Raji (cell line): ENCODE results near the gene RGS17.
A peak's percentile ranks its signal among the peaks of the same experiment; 100 is the strongest.

Source experiments
- POLR2A ChIP-seq: IDR thresholded peaks from 2 replicates; pipeline ENCODE4 v1.6.1; 2011; ENCODE audit warnings: low read depth, low read length, control low read depth; ENCODE audit not compliant: insufficient read depth

Gene RGS17

GRCh38 chr6:152993847-152994246 is 137.2 kb downstream of the RGS17 start:
- no peak for TF ChIP-seq POLR2A

DNA sequence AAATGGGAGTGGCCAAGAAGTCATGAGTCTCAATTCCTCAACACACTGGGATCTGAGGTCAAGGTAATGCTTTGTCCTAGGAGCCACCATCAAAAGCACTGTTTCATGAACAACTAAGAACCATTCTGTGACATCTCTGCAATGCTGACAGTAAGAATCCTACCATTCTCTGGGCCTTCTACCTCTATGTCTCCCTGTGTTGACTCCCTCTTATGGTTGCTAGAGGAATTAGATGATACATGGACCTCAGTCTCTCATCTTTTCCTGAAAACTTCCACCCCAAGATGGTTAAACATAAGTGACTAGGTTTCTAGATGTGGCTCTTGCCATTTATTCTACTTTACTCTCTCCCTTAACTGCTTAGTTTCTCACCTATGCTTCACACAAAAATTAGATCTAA is 137.7 kb downstream of the RGS17 start:
- no peak for TF ChIP-seq POLR2A

DNA sequence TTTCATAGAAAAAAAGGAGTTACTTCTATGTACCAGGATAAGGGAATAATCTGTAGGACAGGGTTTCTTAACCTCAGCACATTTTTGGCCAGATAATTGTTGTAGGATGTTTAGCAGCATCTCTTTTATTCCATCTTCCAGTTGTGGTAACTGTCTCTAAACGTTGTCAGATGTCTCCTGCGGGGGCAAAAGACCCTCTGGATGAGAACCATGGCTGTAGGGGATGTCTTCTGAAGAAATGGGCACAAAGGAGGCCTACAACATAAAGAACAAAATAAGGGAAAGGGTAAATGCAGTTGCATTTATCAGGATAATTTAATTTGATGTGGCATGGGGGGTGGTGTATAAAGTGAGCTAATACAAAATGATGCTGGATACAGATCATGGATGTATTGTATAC is 144.1 kb downstream of the RGS17 start:
- no peak for TF ChIP-seq POLR2A

- TF ChIP-seq POLR2A: no peak
These were observed 146.6 kb downstream of the RGS17 start for GRCh38 chr6:152984513-152984872.

DNA sequence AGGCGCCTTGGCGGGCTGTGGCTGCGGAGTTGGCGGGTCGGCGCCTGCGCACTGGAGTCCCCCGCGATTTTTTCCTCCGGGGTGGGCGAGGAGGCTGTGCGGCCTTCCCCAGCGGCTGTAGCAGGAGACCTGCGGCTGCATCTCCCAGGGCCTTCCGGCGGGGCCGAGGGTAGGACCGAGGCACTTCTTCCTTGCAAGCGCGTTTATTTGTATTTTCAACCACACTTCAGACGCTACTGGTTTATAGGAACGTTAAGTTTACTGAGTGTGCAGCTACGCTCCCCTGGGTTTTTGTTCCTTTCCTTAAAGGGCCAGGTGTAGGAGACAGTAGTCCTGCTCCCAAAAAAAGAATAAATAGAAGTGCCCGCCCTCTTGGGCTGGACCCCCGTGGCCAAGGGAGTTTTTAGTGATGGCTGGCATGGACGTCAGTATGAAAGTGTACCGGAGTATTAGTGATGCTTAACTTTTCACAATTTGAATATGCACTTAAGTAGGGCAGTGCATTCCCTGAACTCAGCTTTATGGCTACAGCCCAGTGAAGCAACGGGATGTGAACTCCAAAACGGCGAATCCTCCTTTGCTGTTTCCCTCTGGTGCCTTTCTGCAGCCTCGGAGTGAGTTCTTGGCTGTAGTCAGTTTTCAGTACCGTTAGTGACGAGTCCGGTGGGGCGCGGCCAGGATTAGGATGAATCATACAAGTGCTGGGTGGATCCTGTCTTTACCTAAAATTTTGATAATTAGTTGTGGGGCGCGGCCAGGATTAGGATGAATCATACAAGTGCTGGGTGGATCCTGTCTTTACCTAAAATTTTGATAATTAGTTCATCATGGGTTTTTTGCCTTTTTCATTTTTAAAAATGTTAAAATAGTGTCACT is 147.2 kb downstream of the RGS17 start:
- TF ChIP-seq POLR2A: peak; percentile 86

GRCh38 chr6:152982904-152983636 is 148.0 kb downstream of the RGS17 start, which contains the start of gene FBXO5:
TSS of gene FBXO5 (minus strand) at chr6:152983041. CDS start at chr6:152982959, 82 bp downstream.
- TF ChIP-seq POLR2A: peak; percentile 80

DNA sequence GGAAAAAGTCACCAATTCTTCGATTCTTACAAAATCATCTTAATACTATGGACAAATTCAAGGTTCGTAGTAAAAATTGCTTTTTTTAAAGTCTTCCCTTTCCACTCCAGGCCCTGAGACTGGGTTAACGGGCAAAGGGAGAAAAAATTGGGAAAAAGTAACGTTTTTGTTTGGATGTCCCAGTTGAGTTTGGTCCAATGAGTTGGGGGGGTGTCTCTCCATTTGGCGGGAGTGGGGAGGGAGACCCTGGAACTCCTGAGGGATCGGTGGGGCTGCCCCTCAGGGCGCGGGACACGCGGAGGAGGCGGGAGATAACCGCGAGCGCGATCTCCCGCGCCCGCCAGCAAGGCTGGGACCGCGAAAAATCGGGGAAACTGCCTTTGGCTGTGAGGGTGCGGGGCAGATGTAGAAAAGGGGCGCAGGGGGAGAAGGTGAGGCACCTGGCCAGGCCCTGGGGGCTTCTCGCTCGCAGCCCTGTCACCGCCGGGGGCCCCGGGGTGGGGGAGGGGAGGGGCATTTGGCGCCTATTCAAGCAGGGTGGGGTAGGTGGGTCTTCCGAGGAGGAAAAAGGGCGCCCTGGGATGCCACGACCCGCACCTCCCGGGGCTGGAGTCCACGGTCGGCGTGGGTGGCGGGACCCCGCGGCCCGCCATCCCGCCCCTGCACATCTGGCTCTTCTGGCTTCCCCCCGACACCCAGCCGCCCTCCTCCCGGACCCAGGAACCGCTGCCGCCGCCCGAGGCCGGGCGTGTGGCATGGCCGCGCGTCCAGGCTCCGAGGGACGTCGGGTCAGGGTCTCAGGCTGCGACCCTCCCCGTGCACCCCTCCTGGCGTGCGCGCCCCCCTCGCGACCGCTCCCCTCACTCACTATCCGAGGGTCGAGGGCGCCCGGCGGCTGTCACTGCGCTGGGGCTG is 148.8 kb downstream of the RGS17 start:
- TF ChIP-seq POLR2A: no peak; the same call in 1 of the 2 replicates

GRCh38 chr6:152981219-152981618 is 149.9 kb downstream of the RGS17 start:
- TF ChIP-seq POLR2A: no peak

DNA sequence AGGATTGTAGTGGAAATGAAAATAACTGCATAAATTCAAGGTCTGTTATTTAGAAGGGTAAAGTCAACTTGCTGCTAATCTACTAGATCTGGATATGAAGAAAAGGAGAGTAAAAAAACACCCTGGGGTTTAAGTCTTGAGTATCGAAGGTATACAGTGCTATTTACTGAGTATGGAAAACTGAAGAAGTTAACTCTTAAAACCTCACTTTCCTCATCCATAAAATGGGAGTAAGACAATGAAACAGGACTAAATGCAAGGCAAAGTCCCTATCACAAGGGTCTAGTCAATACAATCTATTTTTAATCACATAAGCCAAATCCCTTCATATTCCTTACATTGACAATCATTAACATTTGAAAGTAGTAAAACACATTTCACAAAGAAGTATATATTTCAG is 150.4 kb downstream of the RGS17 start:
- TF ChIP-seq POLR2A: no peak

DNA sequence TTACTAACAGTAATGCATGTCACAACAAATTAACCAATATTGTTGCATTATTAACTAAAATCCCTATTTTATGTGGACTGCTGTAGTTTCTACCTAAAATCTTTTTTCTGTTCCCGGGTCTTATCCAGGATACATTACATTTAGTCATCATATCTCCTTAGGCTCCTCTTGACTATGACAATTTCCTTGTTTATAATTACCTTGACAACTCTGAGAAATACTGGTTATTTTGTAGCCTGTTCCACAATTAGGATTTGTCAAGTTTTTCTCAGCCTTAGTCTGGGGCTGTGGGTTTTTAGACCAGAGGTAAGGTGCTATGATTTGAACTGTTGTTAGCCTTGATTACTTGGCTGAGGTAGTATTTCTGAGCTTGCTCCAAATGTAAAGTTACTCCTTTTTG is 152.0 kb downstream of the RGS17 start:
- TF ChIP-seq POLR2A: no peak

GRCh38 chr6:152978058-152978457 is 153.0 kb downstream of the RGS17 start:
- TF ChIP-seq POLR2A: no peak

- TF ChIP-seq POLR2A: no peak
These were observed 153.5 kb downstream of the RGS17 start for GRCh38 chr6:152977556-152977955.

DNA sequence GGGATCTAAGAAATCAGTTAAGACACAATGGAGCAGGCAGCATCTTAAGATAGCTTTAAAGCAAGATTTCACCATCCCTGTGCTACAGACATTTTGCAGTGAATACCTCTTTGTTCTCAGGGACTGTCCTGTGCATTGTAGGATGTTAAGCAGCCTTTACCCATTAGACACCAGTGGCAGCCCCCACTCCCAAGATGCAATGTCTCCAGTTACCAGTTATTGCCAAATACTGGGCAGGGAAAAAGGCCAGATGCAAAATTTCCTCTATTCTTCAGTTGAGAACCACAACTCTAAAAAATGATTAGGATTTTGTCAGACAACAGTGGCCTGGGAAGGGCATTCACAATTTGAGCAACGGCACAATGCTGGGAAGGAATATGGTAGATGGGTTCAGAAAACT is 154.3 kb downstream of the RGS17 start:
- no peak for TF ChIP-seq POLR2A

DNA sequence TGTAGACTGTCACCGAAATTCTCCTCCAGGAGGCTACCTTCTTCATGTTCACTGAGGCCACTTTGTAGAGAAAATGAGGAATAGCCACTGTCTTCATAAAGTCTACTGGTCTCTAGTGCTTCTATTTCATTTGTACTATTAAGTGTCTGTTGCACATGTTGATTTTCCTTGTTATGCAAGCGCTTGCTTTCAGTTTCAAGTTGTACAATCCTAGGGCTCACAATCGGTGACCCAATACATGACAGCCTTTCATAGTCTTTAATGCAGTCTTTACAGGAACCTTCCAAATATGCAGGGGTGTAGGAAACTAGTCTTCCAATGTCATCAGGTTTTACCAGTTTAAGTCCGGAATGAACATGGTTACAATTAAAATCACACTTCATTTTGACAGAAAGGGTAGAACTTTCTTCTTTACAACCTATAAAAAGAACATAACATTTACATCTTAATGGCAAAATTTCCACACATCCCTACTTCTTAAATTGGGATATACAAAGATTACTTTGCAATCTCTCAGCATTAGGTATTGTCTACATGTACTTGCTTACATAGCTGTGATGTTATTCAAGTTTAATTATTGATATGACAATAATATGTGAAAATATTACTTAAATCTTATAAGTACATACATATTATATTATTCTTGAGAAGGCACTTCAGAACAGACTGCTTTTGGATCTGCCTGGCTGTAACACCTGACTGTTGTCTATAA is 155.7 kb downstream of the RGS17 start:
- no peak for TF ChIP-seq POLR2A

DNA sequence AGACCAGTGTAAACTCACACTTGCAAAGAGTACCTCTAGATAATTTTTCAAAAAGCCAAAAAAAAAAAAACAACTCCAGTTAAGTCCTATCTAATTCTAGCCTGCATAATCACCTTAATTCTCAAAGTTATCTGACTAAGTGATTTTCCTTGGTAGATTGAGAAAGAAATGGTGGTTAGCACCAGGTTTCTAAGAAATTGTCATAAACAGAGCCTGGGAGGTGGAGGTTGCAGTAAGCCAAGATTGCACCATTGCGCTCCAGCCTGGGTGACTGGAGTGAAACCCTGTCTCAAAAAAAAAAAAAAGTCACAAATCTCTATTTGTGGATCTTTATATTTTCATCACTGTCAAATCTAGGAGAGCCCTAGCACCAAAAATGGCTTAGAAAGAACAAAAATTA is 157.2 kb downstream of the RGS17 start:
- no peak for TF ChIP-seq POLR2A
